ENCODE results near the gene PTGR1.

DNA sequence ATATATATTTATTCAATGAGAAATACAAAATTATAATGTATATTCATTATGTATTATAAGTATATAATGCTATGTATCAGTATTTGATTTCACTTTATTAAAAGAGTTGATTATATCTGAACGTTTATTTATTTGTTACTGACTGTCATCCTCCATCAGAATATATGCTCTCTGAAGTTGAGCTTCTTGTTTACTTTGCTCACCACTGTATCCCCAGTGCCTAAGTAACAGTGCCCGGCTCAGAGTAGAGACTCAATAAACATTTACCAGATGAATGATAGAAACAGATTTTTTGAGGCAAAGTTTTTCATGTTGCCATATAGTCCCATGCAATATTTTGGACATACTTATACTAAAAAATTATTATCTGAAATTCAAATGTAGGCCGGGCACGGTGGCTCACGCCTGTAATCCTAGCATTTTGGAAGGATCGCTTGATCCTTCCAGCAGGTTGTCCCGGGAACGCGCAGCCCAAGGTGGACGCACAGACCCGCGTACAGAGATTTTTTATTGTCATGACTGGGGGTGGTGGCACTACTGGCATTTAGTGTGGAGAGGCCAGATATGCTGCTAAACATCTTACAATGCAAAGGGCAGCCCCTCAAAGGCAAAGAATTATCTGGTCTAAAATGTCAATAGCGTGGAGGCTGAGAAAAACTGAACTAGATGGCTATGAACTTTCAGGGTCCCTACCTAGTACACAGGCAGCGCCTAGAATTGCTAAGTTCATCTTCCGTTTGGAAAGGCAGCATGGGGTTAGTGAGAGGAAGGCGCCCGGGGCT is 30.9 kb upstream of the PTGR1 start:
- TF ChIP-seq, protein P1, sequence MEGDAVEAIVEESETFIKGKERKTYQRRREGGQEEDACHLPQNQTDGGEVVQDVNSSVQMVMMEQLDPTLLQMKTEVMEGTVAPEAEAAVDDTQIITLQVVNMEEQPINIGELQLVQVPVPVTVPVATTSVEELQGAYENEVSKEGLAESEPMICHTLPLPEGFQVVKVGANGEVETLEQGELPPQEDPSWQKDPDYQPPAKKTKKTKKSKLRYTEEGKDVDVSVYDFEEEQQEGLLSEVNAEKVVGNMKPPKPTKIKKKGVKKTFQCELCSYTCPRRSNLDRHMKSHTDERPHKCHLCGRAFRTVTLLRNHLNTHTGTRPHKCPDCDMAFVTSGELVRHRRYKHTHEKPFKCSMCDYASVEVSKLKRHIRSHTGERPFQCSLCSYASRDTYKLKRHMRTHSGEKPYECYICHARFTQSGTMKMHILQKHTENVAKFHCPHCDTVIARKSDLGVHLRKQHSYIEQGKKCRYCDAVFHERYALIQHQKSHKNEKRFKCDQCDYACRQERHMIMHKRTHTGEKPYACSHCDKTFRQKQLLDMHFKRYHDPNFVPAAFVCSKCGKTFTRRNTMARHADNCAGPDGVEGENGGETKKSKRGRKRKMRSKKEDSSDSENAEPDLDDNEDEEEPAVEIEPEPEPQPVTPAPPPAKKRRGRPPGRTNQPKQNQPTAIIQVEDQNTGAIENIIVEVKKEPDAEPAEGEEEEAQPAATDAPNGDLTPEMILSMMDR (IDR thresholded peaks at IDR 0.05 in 4 of 5, conservative IDR thresholded peaks at IDR 0.05 in 1 of 5) = no peak
- no peak for TF ChIP-seq POLR2A (IDR thresholded peaks at IDR 0.05)

All from gastrocnemius medialis (tissue), 4 donors.